IMR-90 (cell line): Measurements from ENCODE around the gene SYTL2. TPM values are rescaled to one million over a fixed set of nuclear protein-coding genes. Genes with fewer than 3 reads are reported as not detected.

ENCODE experiments used
- CEBPB ChIP-seq: IDR thresholded peaks from 2 replicates; pipeline ENCODE4 v1.6.1; 2012; ENCODE audit warnings: low read depth, low read length, improper control_type of control experiment
- MAZ ChIP-seq: IDR thresholded peaks from 2 replicates; pipeline ENCODE4 v1.6.1; 2012; ENCODE audit warnings: low read depth, mild to moderate bottlenecking, low read length, improper control_type of control experiment, moderate library complexity, borderline replicate concordance
- MXI1 ChIP-seq: IDR thresholded peaks from 2 replicates; pipeline ENCODE4 v1.6.1; 2012; ENCODE audit warnings: low read depth, mild to moderate bottlenecking, low read length, moderate library complexity, borderline replicate concordance
- polyA plus RNA-seq, 3 experiments: library from polyadenylated mRNA; depleted of rRNA; stranded (reverse); fragments of >200 nt; gene quantifications; 2 replicates each; pipeline ENCODE4 v1.2.3, GENCODE V29; 2012; ENCODE audit warnings: low replicate concordance in 1 of 3
- total RNA-seq: library from RNA; depleted of rRNA; stranded (reverse); fragments of >200 nt; gene quantifications from 2 replicates; pipeline ENCODE4 v1.2.3, GENCODE V29; 2012

SYTL2 gene
- total and polyA plus RNA-seq, 2 of the 4 experiments (the other 2 are of a cell fraction) = 45.2 to 70.0 TPM

- TF ChIP-seq CEBPB (peak; percentile 53; the same call in 1 of the 2 replicates), MXI1 (peak; percentile 43; the same call in 1 of the 2 replicates), MAZ (peak; percentile 27; the same call in 1 of the 2 replicates)
These were observed 91.7 kb downstream of the SYTL2 start (continued) for GRCh38 chr11:85718991-85719807.
